GM13977 (cell line): ENCODE measurements around the gene MITF.
"Not testable (repeated sequence)": the region's sequence is repeated elsewhere in the genome, so short reads cannot be mapped to it uniquely, and the experiment has no call there.

ENCODE experiments used
- DNase-seq: peaks from one replicate; pipeline ENCODE4 v3.0.0; 2012; ENCODE audit warnings: low spot score
- CTCF ChIP-seq: IDR thresholded peaks from 2 replicates; pipeline ENCODE4 v1.5.1; 2012; ENCODE audit warnings: mild to moderate bottlenecking, control low read depth; ENCODE audit not compliant: insufficient read depth; ENCODE audit errors: extremely low read depth, missing control alignments
- in situ Hi-C: fragments of 300-500 bp; cut with MboI; formaldehyde crosslinking; loops from one replicate; pipeline ENCODE4 v1.12.0; 2022; ENCODE audit warnings: low sequenced_read_pairs, low pct_unique_long_range_greater_than_20kb, mixed read lengths, inconsistent platforms; ENCODE audit not compliant: unreplicated experiment

MITF gene

DNA sequence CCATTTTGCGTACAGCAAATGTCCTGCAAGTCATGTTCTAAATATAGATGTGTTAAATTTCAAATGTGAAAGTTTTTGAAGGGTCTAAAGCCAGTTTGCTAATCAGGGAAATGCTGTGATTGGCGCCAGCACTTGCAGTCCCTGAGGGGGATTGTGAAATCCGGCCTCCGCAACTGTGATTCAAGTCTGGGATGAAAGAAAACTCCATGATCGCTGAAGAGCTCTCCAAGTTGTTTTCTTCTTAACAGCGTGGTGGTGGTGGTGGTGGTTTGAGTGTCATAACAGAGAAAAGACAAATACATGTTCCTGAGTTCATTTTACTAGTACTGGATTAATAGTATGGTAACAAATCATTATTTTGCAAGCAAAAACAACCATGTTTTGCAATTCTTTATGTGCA is 51.8 kb downstream of the MITF start:
- TF ChIP-seq CTCF: no peak
- no peak for DNase-seq
- in situ Hi-C loops: no loop called here

DNA sequence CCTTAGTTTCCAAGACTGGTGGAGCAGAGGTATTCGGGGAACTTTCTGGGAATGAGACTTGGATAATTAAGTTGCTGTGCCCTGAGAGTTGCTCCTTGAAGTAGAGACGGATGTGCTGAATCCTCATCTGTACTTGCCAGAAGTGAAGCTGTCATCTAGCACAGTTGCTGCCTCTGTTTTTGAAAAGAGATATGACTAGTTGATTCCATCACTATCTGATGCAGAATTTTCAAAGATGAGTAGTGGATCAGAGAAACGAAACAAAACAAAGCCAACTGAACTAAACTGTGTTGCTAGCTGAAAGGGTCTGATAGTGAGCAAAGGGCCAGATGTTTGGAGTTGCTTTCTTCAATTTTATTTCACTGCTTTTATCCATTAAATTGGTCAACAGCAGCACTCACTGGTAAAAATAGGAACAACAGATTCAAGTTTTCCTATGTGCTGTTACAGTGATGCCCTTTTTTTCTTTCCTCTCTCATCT is 52.7 kb downstream of the MITF start:
- TF ChIP-seq CTCF: no peak
- in situ Hi-C loops: no loop called here
- no peak for DNase-seq

GRCh38 chr3:69796126-69796525 is 56.9 kb downstream of the MITF start:
- not testable (repeated sequence) for DNase-seq

DNA sequence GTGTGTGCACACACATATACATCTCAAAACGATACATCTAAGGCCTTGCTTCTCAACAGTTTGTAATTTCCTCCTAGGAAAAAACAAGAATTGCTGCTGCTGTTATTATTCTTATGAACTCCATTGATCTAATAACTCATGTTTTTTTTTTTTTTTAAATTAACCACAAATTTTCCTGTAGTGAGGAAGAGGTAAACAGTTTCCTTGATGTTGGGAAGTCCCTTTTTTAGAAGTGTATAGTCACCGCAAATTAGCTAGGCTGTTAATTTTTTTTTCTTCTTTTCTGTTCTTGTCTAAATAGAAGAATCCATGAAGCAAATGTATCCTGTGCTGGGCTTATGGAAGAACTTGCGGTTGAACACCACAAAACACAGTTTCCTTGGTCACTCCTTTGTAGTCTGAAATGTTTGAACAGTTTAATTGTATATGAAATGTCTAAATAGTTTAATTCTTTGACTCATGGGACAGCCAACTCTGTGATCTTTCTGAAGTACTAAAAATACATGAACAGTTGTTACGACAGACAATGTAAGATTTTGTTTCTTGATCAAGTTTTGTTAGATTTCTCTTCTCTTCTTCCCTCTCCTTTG is 64.5 kb downstream of the MITF start:
- DNase-seq: no peak
- TF ChIP-seq CTCF: no peak
- in situ Hi-C loops: no loop called here

More at GRCh38 chr3:69796126-69796525, 56.9 kb downstream of the MITF start:
- in situ Hi-C loops: not testable (repeated sequence)

DNA sequence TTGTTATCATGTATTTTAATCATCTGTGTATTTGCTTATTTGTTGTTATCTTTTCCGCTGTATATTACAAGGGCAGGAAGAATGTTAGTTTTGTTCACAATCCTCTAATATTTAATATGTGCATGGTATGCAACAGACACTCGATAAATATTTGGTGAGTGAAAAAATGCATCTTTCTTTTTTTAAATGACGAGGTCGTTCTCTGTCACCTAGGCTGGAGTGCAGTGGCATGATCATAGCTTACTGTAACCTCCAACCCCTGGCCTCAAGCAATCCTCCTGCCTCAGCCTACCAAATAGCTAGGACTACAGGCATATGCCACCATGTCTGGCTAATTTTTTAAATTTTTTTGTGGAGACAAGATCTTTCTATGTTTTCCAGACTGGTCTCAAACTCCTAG is 66.2 kb downstream of the MITF start:
- no peak for TF ChIP-seq CTCF
- no peak for DNase-seq
- in situ Hi-C loops: no loop called here

DNA sequence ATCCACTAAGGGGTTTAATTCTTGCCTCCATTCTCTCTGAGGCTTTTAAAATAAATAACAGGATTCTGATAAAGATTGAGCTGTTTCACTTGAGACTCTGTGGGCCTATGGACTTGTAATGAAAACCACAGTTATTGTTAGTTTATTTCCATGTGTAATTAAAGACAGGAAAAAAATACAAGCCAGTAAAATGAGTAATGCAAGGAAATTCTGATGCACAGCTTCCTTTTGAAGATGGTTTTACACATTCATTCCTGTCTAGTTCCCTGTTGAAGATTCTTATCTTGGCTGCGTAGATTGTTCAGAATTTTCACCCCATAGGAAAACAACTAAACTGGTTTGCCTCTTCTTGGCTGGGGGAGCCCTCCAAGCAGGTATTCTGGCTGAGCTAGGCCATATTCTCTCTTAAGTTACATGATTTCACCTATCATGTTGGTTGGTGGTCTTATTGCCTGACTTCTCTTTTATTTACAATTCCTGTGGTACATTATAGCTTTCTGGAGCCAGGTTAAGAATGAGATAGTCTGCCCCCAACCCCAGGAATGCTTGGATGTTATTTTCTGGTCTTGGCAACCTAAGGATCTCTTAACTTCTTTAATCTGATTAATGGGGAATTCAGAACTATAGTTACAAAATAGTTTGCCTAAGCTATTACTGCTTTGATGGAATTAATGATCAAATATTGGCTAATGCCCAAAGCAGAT is 67.6 kb downstream of the MITF start:
- DNase-seq: no peak
- in situ Hi-C loops: no loop called here
- no peak for TF ChIP-seq CTCF

- in situ Hi-C loops: no loop called here
- TF ChIP-seq CTCF: no peak
- DNase-seq: no peak
Observed at GRCh38 chr3:69807674-69808073, 68.4 kb downstream of the MITF start.
